Hematopoietic multipotent progenitor cell treated with erythropoietin and hydrocortisone succinate and interleukin-3 and kit ligand, for 8 days (in vitro differentiated cells): Measurements from ENCODE around the gene TMEM44.

Experiments
- DNase-seq: peaks from one replicate; pipeline ENCODE4 v3.0.0-alpha.2; 2015

The TMEM44 gene

DNA sequence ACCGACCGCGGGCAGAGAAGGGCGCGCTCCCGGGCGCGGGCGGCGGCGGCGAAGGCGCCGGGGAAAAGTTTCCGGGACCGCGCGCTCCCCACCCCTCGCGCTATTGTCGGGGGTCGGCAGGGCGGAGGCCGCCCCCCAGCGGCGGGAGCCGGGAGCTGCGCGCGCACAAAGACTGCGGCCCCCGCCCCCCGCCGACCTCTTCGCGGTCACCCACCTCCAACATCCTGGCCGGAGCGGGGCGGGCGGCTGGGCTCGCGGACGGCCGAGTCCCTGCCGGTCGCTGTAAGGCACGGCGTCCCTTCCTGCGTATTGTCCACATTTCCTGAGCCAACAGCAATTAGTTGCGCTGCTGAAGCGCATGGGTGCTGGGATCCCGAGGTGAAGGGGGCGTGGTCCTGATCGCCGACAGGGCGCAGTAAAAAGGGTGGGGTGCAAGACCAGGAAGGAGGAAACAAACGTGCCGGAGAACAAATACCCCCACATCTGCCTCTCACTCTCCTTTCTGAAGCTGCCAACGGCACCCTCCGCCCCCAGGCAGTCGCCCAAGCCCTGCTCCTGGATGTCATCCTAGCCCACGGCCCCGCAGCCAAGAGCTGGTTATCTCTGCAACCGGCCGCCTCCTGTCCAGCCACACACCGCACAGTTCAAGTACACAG lies at the start of gene TMEM44:
Gene TMEM44 (minus strand): TSS at position 71 of the 656 bp plus-strand sequence. CDS start 204 bp downstream, outside the sequence.
- DNase-seq, result peak; percentile 78

DNA sequence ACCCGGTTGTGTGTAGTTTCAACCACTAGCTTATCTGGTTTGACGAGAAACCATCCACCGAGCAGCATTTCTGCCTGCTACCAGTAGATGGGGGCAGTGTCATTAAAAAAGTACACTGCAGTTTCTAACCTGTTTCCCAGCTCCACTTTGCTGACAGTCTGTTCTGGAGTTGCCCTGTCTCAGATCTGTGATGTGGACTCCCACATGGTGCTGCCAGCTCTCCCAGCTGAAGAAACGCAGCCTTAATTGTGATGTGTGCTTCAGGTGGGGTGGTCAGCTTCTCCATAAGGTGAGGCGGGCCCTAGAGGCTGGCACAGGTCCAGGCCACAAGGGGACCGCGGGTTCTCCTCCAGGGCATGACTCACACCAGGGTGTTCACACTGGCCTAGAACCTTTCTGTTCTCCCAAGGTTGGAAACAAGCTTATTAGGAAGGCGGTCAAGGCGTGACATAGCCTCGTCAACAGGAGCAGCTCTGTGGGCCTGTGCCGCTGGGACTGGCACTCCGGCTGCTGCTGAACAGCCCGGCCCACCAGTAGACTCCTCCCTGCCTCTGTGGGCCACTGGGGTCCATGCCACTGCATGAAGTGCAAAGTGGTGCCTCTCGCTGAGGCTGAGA lies 49.6 kb upstream of the TMEM44 start:
- DNase-seq, result peak; percentile 86

GRCh38 chr3:194682189-194682693 lies 49.0 kb upstream of the TMEM44 start:
- no peak for DNase-seq

- no peak for DNase-seq
Measured at GRCh38 chr3:194680888-194681615, 47.8 kb upstream of the TMEM44 start.

GRCh38 chr3:194676471-194676870 lies 43.3 kb upstream of the TMEM44 start:
- DNase-seq, result no peak

DNA sequence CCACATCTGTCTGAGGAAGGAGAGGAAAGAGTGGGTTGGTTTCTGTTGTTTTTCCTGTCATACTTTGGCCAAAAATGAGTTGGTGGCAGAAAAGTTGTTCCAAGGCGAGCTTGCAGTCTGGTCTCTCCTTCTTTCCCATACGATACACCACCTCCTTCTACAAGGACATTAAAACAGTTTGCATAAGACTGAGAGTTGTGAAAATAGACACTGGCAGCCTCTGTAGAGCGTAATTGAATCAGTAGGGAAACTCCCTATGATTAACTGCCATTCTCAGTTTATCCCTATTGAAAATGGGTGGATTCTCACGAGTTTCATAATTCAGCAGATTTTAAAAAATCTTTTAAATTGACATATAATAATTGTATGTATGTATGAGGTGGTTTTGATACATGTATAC lies 42.5 kb upstream of the TMEM44 start:
- no peak for DNase-seq

GRCh38 chr3:194675081-194675640 lies 41.9 kb upstream of the TMEM44 start:
- no peak for DNase-seq

DNA sequence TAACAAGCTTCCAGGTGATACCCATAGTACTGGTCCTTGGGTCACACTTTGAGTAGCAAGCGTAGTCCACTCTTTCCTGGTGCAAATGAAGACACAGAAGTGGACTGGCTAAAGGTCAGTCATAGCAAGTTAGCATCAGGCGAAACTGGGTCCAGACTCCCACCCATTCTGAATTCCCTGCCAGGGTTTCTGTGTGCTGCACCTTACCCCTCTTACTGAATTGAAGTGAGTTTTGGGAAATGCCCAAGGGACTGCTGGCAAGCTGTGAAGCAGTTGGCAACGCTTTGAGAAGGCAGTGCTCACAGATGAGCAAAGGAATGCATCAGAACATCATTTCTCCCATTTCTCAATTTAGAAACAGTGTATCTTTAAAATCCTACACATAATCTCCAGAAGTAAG lies 40.5 kb upstream of the TMEM44 start:
- DNase-seq, result no peak

DNA sequence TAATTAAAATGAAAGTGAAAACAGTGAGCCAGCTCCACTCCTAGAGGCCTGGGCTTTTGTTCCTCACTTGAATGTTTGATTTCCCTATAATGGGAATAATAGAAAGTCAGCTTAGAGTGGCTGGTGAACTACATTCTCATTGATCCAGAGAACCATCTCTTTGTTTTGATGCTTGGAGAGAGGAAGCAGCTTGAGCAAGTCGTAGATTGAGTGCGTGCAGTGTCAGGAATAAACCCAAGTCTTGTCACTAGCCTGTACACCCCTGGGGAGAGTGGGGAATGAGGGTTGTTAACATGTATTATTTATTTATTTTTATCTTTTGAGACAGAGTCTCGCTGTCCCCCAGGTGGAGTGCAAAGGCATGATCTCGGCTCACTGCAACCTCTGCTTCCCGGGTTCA lies 39.7 kb upstream of the TMEM44 start:
- peak; percentile 22 for DNase-seq

GRCh38 chr3:194671900-194672808 lies 38.9 kb upstream of the TMEM44 start, which contains the start of gene LSG1:
LSG1 (minus strand) TSS chr3:194672191; CDS start chr3:194672162, 29 bp downstream.
- DNase-seq, result peak; percentile 96

GRCh38 chr3:194671511-194671899 lies 38.3 kb upstream of the TMEM44 start:
- DNase-seq, result peak; percentile 60

DNA sequence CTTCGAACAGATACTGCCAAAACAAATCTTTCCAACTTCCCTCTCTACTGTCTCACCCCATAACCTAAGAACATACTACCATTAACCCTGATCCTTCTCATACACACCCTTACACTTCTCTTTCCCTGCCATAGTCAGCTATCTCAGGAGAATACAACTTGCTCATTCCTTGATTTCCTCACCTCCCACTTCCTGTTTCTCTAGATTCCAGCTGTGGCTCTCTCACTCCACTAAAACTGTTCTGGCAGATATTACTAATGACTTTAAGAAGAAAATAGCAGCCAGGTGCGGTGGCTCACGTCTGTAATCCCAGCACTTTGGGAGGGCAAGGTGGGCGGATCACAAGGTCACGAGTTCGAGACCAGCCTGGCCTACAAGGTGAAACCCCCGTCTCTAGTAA lies 34.1 kb upstream of the TMEM44 start:
- DNase-seq, result no peak

DNA sequence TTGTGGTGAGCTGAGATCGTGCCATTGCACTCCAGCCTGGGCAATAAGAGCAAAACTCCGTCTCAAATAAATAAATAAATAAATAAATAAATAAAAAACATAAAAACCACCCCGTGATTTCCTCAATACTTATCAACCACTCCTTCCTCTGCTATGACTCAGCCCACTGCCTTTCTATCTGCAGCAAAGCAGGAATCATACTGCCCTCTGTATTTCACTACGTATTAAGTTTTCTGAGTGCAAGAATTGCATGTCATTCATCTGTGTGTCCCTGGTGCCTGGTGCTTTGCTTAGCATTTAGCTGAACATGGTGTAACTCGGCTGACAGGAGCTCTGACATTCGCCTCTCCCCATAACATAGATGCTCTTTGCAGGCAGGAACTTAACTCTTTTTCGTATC lies 31.6 kb upstream of the TMEM44 start:
- DNase-seq, result peak; percentile 57

DNA sequence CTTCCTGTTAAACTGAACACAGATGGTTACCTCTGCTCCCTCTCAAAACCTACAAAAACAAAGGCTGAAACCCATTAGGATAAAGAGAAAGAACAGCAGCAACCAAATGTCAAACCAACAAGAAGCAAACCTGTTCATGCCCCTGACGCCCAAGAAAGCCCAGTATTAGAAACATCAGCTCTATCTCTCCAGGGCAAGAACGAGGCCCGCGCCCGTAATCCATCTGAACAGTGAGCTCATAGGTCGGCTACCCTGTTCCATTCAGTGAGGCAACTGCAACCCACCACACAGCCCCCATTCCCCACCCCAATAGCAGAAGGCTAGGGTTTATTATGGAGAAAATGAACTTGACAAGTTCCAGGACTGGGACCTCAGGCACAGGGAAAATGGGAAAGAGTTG lies 28.7 kb upstream of the TMEM44 start:
- peak; percentile 27 for DNase-seq

DNA sequence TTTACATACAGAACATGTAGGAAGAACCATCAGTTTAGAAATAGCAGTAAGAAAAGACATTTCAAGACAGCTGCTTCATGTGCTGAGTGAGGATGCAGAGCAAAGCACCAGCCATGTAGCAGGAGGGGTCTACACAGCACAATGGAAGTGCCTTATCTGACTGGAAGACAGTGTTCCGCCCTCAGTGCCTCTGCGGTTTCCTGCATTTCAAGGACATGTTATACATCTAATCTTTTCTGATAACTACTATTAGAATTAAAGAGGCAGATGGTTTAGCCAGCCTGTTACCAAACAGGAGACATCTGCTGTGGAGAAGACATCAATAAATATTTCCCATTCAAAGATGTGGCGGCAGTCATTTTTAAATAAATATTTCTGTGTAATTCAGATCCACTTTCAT lies 28.2 kb upstream of the TMEM44 start:
- DNase-seq, result peak; percentile 84

GRCh38 chr3:194659778-194660177 lies 26.6 kb upstream of the TMEM44 start:
- DNase-seq, result no peak

DNA sequence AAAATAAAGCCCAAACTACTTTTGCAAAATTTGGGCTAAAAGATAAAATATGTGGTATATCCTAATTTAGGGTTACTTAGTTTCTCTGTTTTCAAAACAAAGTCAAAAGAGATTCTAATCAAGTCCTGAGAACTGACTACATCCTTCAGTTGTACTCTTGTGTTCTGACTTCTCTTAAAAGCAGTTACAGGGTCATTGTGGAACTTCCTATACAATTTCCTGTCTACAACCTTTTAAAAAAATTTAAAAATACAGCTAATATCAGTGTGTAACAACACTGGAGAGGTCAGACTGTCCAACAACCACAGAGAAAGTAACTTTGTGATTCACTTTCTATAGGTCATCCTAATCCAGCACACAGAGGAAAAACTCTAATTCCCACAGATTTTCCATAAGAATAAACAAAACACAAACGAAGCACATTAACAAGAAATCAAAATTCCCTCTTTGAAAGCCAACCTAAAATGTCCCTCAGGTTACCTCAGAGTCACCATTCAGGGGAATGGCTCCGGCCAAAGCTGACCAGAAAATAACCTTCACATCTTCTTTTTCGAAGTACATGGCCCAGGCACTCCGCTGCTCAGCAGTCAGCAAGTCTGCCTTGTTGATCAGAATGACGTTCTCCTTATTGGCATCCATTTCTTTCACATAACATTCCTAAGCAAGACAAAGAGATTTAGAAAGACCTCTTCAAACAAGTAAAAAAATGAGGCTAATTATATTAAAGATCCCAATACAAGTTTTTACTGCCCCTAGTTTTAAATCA lies 25.4 kb upstream of the TMEM44 start:
- no peak for DNase-seq

GRCh38 chr3:194657439-194657838 lies 24.2 kb upstream of the TMEM44 start:
- DNase-seq, result no peak

- DNase-seq, result no peak
Measured at GRCh38 chr3:194654443-194654842, 21.2 kb upstream of the TMEM44 start.

GRCh38 chr3:194647747-194648146 lies 14.5 kb upstream of the TMEM44 start:
- DNase-seq, result no peak

- DNase-seq, result no peak
Measured at GRCh38 chr3:194642769-194643168, 9.6 kb upstream of the TMEM44 start.

DNA sequence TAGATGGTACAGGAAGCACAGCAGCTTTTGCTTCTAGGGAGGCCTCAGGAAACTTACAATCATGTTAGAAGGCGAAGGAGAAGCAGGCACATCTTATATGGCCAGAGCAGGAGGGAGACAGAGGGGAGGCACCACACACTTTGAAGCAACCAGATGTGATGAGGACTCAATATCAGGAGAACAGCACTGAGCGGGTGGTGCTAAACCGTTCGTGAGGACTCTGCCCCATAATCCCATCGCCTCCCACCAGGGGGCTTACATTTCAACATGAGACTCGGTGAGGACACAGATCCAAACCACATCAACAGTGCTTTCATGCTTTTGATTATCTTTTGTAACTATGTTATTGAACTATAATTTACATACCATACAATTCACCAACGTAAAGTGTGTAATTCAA lies 7.6 kb upstream of the TMEM44 start:
- DNase-seq, result peak; percentile 66
